Psoas muscle (tissue), 8 donors: ENCODE measurements around the gene NPDC1. TPM values are rescaled to one million over a fixed set of nuclear protein-coding genes. Genes with fewer than 3 reads are reported as not detected.

Experiments used
- ATAC-seq, 4 donors: fragments of 200-7000 bp; cut with Tn5 transposase; one replicate each; pipeline ENCODE4 v1.9.1; 2020; ENCODE audit warnings: moderate library complexity in 3 of 4, mild to moderate bottlenecking in 2 of 4
- DNase-seq, 2 donors: peaks; one replicate each; pipeline ENCODE4 v3.0.0-alpha.2; 2020
- H3K27ac ChIP-seq: fragments of 200-600 bp; one replicate; pipeline ENCODE4 v1.8.0; 2022
- H3K27me3 ChIP-seq, 3 donors: fragments of 200-600 bp in 1 of 3; one replicate each; pipeline versions ENCODE4 v1.6.1 to v1.8.0; 2013 to 2022; ENCODE audit warnings: low read length in 2 of 3, mild to moderate bottlenecking in 2 of 3, moderate library complexity in 1 of 3; ENCODE audit not compliant: insufficient read depth in 3 of 3
- H3K36me3 ChIP-seq, 2 donors: fragments of 200-600 bp in 1 of 2; one replicate each; pipeline versions ENCODE4 v1.6.1 to v1.8.0; 2013 to 2022; ENCODE audit warnings: low read depth in 1 of 2, mild to moderate bottlenecking in 1 of 2, moderate library complexity in 1 of 2; ENCODE audit not compliant: insufficient read depth in 1 of 2
- H3K4me1 ChIP-seq: fragments of 200-600 bp; one replicate; pipeline ENCODE4 v1.8.0; 2022
- H3K4me3 ChIP-seq: fragments of 200-600 bp; one replicate; pipeline ENCODE4 v1.8.0; 2022; ENCODE audit warnings: mild to moderate bottlenecking
- H3K9me3 ChIP-seq: fragments of 200-600 bp; one replicate; pipeline ENCODE4 v1.8.0; 2022
- WGBS, 3 donors: extraction: QIAGEN DNeasy Blood & Tissue Kit; methylation state at CpG; one replicate each; pipeline versions ENCODE4 v1.1.6 to v1.1.7; 2013; 5-methylcytosine and 5-hydroxymethylcytosine counted together
- intact Hi-C, 2 donors: fragments of 100-400 bp; cut with DNase I; formaldehyde crosslinking; loops; one replicate each; pipeline versions ENCODE4 v1.11.0 to v1.14.2; 2022
- polyA plus RNA-seq, 3 donors: library from polyadenylated mRNA; stranded (reverse); fragments of 200-250 nt; gene quantifications; one replicate each; pipeline ENCODE4 v1.2.3, GENCODE V29; 2013
- total RNA-seq, 4 donors: library from RNA; stranded (reverse); fragmentation: NEBNext Ultra II Directional in 2 of 4; extraction: Animal tissue kit (Norgen Biotek cat#: 25700) in 2 of 4; gene quantifications; one replicate each; pipeline versions ENCODE4 v1.2.1 to v1.2.4, GENCODE V29; 2021 to 2023
- TF ChIP-seq, protein P1 (sequence below): fragments of 200-600 bp; IDR thresholded peaks from one replicate; pipeline ENCODE4 v1.8.0; 2022; ENCODE audit warnings: antibody characterized with exemption
- donor health status: healthy with polysubstance abuse.
- donor health status: DM: no; HTN: no; CAD: no; lungs with moderate emphysema.
- donor health status: Bipolar disorder and iron deficiency.
- donor health status: healthy.
- donor health status: DM: yes; HTN: yes; CAD: no.
- donor health status: DM: no; HTN: no; CAD: no.
- donor health status: DM: no; HTN: no; CAD: no.
- donor health status: DM: yes; HTN: yes; CAD: no.

NPDC1 gene
- total and polyA plus RNA-seq, 7 donors: 14.8 to 32.1 (median 22.4) TPM

DNA sequence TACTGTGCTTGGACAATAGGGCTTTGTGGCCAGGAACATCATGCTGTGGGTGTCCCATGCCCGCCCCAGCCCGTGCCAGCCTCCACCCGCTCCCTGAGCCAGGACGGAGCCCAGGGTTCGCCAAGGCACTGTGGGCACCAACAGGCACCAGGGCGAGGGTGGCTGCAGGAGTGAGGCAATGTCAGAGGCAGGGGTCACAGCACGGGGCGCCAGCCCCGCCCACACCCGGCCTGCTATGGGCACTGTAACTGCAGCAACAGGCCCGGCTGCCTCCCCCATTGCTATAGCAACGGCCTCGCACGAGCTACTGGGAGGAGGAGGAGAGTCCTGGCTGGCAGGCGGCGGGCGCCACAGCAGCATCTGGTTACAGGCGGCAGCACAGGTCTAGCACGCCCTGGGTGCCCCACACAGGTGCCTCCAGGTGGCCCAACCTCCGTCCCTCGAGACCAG is 20.4 kb downstream of the NPDC1 start:
- WGBS, 3 donors: 64 to 88% (median 75%) methylated on average over 18 to 21 of the region's 21 CpGs
- Histone ChIP-seq H3K9me3 (no peaks in the 10 kb centered on the region), H3K4me1 (peaks cover 21% of the 10 kb centered on the region), H3K36me3 (peaks cover 0 to 10% of the 10 kb centered on the region in 2 donors), H3K4me3 (no peak overlapping the region), H3K27ac (no peak overlapping the region), H3K27me3 (no peaks in the 10 kb centered on the region)
- TF ChIP-seq, protein P1, sequence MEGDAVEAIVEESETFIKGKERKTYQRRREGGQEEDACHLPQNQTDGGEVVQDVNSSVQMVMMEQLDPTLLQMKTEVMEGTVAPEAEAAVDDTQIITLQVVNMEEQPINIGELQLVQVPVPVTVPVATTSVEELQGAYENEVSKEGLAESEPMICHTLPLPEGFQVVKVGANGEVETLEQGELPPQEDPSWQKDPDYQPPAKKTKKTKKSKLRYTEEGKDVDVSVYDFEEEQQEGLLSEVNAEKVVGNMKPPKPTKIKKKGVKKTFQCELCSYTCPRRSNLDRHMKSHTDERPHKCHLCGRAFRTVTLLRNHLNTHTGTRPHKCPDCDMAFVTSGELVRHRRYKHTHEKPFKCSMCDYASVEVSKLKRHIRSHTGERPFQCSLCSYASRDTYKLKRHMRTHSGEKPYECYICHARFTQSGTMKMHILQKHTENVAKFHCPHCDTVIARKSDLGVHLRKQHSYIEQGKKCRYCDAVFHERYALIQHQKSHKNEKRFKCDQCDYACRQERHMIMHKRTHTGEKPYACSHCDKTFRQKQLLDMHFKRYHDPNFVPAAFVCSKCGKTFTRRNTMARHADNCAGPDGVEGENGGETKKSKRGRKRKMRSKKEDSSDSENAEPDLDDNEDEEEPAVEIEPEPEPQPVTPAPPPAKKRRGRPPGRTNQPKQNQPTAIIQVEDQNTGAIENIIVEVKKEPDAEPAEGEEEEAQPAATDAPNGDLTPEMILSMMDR: no peak
- intact Hi-C loops: loop anchor here (5.0 to 10.0 kb wide), 2 partner anchors 178 to 181 kb away; partner anchors contain the start of genes PHPT1 (in 2 of the 2) and AJM1 (in 1 of the 2)
- no peak for DNase-seq
- ATAC-seq: no peak

DNA sequence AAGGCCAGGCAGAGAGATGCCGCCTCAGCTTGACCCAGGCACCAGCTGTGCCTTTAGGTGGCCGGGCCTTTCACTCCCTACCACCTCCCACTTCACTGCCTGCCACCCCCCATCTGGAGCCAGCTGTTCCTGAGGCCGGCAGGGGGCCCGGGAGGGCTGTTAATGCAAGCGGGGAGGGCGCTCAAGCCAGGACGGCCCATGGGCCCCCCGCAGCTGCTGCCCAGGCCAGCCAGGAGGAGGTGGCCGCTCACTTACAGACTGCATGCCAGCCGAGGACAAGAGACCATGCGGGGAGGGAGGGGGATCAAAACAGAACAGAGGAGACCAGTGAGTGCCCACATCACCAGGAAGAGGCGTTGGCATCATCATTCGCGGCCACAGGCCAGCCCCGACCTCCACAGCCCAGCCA is 22.4 kb downstream of the NPDC1 start:
- WGBS, 3 donors: 67 to 77% (median 70%) methylated on average over 13 to 15 of the region's 15 CpGs
- no peak for ATAC-seq
- Histone ChIP-seq H3K4me1 (peaks cover 12% of the 10 kb centered on the region), H3K36me3 (peaks cover 0 to 18% of the 10 kb centered on the region in 2 donors), H3K9me3 (no peaks in the 10 kb centered on the region), H3K27me3 (no peaks in the 10 kb centered on the region), H3K4me3 (no peak overlapping the region), H3K27ac (no peak overlapping the region)
- TF ChIP-seq, protein P1: no peak
- no peak for DNase-seq
- intact Hi-C loops: loop anchor here in 1 of 2 donors (10.0 kb wide), 1 partner anchor 179 kb away; the partner anchor contains the start of genes AJM1 and PHPT1

DNA sequence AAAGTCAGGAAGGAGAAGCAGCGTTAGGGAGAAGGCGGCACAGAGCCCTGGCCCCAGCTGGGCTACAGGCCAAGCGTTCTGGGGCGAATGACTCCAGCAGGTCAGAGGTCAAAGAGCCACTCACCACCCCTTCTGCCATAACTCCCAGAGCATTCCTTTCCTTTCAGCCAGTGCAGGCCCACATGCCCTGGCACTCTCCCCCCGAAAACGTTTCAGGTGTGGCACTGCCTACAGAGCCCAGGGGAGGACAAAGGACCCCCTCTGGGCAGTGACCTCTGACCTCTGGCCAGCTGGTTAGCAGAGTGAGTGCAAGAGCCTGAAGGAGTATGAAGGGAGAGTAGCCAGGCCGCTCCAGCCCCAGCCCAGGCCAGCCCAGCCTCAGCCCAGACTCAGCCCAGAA is 22.8 kb downstream of the NPDC1 start:
- ATAC-seq (no peak), DNase-seq (no peak)
- intact Hi-C loops: loop anchor here in 1 of 2 donors (10.0 kb wide), 1 partner anchor 178 kb away; the partner anchor contains the start of genes AJM1 and PHPT1
- Histone ChIP-seq H3K27ac (no peak overlapping the region), H3K27me3 (no peaks in the 10 kb centered on the region), H3K4me1 (peaks cover 11% of the 10 kb centered on the region), H3K36me3 (peaks cover 0 to 18% of the 10 kb centered on the region in 2 donors), H3K9me3 (no peaks in the 10 kb centered on the region), H3K4me3 (no peak overlapping the region)
- WGBS, 3 donors: 79 to 95% (median 87%) methylated on average over 4 to 7 of the region's 7 CpGs
- TF ChIP-seq, protein P1: no peak

DNA sequence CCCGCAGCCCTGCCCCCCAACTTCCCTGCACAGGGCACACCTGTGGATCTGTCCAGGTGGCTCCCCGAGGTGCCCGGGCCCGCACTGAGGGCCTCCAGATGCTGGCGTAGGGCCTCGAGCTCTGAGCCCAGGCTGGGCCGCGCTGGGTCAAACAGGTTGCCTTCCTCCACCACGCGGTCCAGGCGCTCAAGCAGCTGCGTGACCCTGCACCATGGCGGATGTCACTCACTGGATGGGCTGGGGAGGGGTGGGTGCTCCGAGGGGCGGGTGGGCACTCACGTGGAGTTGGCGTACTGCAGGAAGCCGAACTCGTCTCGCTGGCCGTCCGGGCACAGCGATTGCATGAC is 23.3 kb downstream of the NPDC1 start:
- Histone ChIP-seq H3K27ac (no peak overlapping the region), H3K9me3 (no peaks in the 10 kb centered on the region), H3K36me3 (peaks cover 0 to 21% of the 10 kb centered on the region in 2 donors), H3K4me3 (no peak overlapping the region), H3K4me1 (peaks cover 11% of the 10 kb centered on the region), H3K27me3 (no peaks in the 10 kb centered on the region)
- intact Hi-C loops: loop anchor here in 1 of 2 donors (10.0 kb wide), 1 partner anchor 178 kb away; the partner anchor contains the start of genes AJM1 and PHPT1
- TF ChIP-seq, protein P1: no peak
- DNase-seq: no peak
- no peak for ATAC-seq
- WGBS, 3 donors: 89 to 94% (median 94%) methylated on average over 23 of the region's 23 CpGs
